Measurements from ENCODE around the gene SNAP29.

DNA sequence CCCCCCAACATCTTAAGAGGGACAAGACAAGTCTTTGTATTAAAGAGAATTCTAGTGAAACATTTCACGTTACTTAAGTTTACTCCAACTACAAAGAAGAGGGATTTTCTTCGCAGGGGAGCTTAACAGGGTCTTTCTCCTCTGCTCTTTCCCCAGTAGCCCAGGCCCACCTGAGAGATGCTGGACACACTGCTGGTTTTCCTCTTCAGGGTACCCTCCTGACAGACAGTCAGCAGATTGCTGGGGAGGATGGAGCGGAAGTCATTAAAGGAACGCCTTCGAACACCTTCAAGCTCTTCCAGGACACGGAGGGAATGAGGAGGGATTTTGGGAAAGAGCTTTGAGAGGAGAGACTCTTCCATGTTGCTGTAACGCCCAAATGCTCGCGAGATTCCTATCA, 39.3 kb upstream of the SNAP29 start:
- TF ChIP-seq, protein P1, sequence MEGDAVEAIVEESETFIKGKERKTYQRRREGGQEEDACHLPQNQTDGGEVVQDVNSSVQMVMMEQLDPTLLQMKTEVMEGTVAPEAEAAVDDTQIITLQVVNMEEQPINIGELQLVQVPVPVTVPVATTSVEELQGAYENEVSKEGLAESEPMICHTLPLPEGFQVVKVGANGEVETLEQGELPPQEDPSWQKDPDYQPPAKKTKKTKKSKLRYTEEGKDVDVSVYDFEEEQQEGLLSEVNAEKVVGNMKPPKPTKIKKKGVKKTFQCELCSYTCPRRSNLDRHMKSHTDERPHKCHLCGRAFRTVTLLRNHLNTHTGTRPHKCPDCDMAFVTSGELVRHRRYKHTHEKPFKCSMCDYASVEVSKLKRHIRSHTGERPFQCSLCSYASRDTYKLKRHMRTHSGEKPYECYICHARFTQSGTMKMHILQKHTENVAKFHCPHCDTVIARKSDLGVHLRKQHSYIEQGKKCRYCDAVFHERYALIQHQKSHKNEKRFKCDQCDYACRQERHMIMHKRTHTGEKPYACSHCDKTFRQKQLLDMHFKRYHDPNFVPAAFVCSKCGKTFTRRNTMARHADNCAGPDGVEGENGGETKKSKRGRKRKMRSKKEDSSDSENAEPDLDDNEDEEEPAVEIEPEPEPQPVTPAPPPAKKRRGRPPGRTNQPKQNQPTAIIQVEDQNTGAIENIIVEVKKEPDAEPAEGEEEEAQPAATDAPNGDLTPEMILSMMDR (conservative IDR thresholded peaks at IDR 0.05; ENCODE audit: low read depth, low read length), result no peak
- TF ChIP-seq EZH2 (IDR thresholded peaks at IDR 0.05; ENCODE audit: low read length, unreplicated experiment) (no peak), EZH2phosphoT487 (IDR thresholded peaks at IDR 0.05; ENCODE audit: borderline replicate concordance, low read length) (no peak)

Data from PC-3 (cell line).